Measurements from ENCODE around the gene PNPO.
"Not testable (repeated sequence)": the region's sequence is repeated elsewhere in the genome, so short reads cannot be mapped to it uniquely, and the experiment has no call there.

The PNPO gene

DNA sequence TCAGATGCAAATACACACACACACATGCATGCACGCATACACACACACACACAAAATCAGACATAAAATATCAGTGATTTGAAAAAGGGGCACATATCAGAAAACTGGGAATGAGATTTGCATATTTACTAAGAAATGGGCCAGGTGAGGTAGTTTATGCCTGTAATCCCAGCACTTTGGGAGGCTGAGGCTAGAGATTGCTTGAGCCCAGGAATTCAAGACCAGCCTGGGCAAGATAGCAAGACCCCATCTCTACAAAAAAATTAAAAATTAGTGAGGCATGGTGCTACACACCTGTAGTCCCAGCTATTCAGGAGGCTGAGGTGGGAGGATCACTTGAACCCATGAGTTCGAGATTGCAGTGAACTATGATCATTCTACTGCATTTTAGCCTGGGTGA, 22.4 kb upstream of the PNPO start:
- DNase-seq: no peak

DNA sequence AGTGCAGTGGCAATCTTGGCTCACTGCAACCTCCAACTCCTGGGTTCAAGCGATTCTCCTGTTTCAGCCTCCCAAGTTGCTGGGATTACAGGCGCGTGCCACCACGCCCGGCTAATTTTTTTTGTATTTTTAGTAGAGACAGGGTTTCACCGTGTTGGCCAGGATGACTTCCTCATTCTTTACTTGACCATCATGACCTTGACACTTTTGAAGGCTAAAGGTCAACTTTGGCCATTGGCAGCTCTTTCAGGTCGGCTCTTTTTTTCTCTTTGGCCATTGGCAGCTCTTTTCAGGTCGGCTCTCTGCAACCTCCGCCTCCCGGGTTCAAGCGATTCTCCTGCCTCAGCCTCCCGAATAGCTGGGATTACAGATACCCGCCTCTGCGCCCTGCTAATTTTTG, 21.5 kb upstream of the PNPO start:
- not testable (repeated sequence) for DNase-seq

DNA sequence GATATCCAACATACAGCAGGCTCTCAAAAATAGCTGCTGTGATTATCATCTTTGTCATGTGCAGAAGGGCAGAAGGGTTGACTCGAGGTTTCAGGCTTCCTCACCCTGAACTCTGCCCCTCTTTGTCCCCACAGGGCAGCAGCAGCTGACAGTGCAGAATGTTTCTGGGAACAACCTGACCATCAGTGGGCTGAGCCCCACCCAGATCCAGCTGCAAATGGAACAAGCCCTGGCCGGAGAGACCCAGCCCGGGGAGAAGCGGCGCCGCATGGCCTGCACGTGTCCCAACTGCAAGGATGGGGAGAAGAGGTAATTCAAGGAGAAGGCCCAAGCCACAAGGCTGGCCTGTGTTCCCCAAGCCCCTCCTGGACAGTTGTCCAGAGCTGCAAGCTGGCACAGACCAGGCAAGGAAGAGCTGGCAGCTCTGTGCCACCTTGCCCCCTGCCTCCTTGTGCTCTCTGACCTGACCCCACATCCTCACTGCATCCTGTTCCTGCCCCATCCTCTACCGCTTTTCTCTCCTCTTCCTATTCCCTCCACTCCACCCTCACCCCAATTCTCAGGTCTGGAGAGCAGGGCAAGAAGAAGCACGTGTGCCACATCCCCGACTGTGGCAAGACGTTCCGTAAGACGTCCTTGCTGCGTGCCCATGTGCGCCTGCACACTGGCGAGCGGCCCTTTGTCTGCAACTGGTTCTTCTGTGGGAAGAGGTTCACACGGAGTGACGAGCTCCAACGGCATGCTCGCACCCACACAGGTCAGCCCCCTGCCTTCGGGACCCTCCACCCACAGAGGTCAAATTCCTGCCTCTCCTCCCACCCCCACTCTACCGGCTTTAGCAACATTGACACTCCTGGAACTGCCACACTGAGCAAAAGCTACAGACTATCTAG, 16.3 kb upstream of the PNPO start:
- no peak for DNase-seq

DNA sequence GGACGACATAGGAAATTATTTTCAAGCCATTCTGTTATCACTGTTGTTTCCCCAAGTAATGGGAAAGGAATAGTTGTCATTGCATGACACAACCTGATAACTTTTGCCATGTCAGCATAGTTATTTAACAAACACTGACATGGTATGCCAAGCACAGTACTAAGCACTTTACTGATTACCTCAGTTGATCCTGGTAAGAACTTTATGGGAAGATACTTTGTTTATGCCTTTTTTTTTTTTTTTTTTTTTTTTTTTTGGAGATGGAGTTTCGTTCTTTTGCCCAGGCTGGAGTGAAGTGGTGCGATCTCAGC, 15.7 kb upstream of the PNPO start:
- no peak for DNase-seq

DNA sequence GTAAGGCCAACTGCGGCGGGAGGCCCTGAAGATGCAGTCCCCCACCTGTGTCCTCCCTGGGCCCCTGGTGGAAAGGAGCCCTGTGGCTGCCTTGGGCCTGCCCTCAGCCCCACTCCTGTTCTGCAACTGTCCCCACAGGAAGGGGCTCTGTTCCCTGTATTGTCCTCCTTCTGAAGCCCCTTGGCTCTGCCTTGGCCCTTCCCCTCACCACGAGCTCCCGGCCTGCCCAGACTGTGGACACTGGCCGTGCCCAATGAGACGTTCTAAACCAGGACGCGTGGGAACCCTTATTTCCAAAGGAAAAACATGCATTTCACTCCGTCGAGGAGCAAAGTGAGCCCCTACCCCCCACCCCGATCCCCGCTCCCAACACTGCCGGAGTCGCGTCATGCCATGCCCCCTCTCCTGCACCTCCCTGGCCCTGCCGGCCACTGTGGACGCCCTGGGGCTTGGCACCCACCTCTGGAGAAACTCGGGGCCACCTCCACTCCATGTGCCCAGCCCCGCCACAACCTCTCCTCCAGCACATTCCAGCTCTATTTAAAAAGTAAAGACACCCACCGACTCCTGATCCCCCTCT, 13.5 kb upstream of the PNPO start:
- no peak for DNase-seq

DNA sequence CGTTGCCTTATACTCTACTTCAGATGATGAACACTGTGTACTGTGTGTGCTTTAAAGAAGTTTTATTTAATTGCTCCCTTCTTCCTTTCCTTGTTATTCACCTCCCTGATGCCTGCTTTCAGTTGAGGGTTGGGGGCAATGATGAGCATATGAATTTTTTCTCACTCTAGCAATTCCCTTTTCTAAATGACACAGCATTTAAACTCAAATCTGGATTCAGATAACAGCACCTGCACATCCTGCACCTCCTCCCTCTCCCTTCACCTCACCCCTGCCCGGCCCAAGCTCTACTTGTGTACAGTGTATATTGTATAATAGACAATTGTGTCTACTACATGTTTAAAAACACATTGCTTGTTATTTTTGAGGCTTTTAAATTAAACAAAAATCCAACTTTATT, 13.0 kb upstream of the PNPO start:
- no peak for DNase-seq

DNA sequence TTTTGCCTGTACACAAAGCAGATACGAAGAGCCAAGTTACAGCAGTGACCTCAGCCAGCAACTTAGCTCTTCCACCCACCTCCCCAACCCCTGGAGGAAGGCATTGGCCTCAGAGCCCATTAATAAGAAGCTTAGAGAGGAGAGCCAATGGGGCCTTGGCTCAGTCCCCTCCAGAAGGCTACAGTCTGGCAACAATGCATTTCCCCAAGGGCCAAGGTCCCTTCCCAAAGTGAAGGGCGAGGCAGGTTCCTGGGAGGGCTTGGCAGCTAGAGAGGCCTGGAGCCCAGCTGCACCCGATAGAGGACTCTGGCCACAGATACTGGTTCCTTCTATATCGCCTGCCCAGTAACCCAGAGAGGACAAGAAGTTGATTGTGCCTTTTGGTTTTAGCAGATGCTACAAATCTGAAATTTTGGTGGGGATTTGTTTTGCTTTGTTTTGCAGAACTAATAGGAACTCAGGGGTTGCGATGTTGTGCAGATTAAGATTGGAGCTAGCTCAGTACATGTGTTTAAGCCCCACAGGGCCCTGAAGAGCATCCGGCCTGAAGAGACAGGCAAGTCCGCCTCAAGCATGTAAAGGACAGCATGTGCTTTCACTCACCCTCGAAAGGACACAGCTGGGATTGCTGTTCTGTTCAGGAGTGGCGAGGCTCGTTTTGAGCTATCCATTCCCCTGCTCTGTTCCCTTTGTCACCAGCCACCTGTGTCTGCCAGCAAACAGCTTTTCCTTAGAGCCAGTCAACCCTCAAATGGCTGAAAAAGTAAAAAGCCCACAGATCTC, 12.0 kb upstream of the PNPO start:
- no peak for DNase-seq

DNA sequence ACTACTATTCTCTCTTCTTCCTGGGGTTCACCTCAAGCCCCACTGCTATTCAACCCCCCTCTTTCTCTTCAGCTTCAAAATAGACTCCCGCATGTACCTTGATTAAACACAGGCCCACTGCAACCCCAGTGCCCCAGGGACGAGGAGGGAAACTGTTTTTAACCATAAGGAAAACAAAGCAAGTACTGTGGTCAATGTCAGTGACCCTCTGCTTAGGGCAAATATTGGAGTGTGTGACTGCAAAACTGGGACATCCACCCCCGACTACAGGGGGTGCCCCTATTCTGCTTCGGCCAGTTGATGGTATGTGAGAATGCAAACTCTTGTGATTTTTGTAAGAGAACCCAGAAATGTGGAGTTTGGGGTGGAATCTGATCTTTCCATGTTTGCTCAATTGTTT, 9.5 kb upstream of the PNPO start:
- no peak for DNase-seq

DNA sequence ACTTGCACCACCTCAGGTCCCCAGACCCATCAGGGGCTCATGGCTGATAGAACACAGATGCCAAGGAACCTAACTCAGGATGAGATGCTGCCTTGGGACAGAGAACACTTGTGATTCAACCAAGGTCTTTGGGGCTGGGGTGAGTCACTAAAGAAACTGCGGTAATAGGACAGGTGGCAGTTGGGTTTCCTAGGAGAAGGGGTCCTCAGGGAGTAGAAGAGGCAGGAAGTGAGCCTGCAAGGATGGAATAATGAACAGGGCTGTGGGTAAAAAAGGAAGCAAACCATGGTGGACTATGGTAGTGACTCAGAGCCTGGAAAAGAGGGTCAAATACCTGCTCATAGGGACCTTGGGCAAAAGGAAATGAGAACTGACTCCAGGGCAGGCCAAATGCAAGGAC, 6.5 kb upstream of the PNPO start:
- no peak for DNase-seq

DNA sequence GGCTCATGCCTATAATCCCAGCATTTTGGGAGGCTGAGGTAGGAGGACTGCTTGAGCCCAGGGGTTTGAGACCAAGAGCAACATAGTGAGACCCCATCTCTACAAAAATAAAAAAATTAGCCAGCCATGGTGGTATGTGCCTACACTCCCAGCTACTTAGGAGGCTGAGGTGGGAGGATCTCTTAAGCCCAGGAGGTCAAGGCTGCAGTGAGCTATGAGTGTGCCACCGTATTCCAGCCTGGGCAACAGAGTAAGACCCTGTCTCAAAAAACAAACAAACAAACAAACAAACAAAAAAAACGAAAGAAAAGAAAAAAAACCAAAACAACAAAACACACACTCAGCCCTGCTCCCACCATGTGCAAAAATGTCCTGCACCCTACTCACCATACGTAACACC, 5.9 kb upstream of the PNPO start:
- DNase-seq: not testable (repeated sequence)

DNA sequence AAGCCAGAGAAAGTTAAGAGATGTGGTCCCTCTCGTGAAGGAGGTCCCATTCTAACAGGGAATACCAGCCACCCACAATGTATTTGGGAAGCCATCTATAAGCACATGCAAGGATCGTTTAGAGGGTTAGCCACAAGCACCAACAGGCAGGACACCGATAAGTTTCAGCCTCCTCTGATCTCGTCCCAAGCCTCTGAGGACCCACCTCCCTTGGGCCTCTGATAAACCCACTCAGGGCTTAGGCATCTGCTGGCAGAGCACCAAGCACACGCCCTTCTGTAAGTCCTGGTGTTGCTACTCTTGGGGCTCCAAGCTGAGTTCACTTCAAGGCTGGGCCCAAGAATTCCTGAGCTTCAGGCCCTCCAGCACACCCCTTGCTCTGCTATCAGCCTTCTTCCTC, 5.4 kb upstream of the PNPO start:
- DNase-seq: no peak

DNA sequence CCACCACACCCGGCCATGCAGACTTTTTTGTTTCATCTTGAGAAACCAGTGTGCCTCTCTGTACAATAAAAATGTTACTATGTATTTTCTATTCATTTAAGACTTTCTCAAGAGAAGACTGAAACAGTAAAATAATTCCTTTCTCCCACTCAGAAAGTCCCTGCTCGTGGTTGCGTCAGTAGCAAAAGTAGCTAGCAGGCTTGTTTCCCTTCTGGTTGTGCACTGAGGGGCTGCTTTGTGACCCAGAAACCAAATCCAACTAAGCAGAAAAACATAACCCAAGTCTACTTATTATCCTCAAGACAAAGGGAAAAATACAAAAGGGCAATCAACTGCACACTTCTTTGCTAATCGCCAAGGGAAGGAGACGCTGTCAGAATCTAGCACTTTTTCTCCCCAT, 3.4 kb upstream of the PNPO start:
- no peak for DNase-seq

DNA sequence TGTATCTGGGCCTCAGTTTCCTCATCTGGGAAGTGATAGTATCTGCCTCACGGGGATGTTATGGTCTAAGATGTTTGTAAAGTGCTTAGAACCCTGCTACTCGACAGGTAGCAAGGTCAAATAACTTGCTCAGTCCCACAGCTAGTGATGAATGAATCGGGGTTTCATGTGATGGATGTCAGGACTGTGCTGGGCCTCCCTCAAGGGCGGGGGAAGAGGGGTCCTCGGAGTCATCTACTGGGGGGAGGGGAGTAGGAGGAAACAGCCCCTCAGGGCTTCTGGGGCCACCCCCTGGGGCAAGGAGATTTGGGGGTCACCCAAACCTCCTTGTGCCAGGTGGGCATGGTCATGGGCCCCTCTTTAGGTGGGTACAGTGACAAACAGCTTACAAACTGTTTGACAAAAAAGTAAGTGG, 732 bp downstream of the PNPO start:
- peak; percentile 12 for DNase-seq

DNA sequence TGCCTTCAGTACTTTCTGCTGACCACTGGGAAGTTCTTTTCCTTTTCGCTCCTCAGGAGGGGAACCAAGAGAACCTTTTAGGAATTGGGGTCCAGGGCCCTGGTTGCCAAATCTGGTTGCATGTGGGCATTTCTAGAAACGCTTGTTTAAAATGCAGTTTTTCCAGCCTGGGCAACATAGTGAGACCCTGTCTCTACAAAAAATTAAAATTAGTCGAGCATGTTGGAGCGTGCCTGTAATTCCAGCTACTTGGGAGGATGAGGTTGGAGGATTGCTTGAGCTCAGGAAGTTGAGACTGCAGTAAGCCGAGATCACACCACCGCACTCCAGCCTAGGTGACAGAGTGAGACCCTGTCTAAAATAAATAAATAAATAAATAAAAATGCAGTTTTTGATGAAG, 1.2 kb downstream of the PNPO start:
- DNase-seq: no peak

DNA sequence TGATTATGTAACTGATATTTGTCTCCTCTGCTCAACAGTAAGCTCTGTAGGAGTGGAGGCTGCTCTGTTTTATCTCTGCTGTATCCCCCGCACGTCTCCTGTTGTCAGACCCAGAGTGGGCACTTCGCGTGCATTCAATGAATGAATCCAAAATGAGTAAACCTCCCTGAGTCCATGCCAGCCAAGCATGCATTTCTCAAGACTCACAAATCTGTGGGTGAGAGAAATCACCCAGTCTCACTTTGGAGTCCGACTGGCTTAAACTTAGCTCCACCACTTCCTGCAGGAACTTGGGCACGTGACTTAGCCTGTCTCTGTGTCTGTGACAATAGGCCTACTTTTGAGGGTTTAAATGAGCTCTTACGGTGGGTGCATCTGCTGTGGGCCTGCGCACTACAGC, 3.7 kb downstream of the PNPO start:
- no peak for DNase-seq

DNA sequence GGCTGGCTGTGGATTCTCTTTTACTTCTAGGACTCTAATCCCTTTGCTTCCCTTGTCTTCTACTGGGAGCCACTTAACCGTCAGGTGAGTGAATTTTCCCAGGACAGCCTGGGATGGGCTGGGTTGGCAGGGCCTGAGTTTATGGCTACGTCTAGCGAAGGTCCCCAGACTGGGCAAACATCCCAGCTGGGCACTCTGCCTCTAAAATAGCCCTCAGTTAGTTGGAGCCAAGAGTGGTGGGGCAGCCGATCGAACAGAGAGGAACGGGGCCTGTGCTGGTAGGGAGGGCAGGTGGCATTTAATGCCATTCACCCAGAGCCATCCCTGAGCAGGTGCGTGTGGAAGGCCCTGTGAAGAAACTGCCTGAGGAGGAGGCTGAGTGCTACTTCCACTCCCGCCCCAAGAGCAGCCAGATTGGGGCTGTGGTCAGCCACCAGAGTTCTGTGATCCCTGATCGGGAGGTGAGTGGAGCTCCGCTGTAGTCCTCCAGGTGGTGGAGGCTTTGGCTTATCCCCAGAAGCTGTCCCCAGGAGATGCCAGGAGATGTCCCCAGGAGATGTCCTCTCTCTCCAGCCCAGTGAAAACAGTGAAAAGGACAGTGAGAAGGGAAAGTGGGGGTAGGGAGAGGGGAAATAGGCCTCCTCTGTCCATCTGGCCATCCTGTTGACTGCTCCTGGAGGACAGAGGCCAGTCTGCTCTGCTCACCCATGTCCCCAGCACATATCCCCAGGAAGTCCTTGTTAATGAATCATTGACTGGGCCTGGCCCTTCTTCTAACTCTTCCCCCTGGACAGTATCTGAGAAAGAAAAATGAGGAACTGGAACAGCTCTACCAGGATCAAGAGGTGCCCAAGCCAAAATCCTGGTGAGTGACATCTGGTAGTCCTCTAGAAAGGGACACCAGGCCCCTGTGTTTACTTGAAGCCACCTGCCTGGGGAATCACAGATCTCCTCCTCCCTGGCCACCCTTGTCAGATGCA, 4.4 kb downstream of the PNPO start:
- DNase-seq: no peak

DNA sequence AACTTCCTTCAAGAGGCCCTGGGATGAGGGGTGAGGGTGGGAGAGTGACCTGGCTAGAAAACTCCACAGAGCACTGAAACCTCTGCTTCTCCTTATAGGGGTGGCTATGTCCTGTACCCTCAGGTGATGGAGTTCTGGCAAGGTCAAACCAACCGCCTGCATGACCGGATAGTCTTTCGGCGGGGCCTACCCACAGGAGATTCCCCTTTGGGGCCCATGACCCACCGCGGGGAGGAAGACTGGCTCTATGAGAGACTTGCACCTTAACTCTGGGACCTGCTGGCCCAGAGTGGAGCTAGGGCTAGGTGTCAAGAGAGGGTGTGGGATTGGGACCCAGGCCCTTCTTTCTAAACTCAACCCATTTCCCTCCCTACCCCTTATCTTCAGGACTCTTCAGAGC, 5.1 kb downstream of the PNPO start:
- DNase-seq: no peak

DNA sequence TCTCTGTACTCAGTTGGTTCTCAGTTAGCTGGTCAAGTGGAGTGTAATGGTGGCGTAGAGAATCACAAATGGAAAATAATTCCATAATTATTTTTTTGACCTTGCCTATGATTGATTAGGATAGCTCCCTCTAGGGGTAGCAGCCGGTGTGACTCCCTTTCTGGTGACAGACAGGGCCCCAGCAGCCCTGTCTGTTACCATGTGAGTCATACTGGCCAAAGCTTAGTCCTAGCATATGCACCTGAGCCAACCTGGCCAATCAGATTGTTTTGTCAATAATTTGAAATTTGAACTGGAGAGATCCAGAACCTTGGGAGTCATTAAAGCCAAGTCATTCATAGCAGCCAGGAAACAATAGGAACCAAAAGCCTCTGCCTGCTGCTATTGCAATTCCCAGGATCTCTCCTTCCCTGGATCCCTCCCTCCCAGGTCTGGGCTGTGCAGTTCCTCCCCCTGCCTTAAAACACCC, 5.6 kb downstream of the PNPO start:
- peak; percentile 41 for DNase-seq

DNA sequence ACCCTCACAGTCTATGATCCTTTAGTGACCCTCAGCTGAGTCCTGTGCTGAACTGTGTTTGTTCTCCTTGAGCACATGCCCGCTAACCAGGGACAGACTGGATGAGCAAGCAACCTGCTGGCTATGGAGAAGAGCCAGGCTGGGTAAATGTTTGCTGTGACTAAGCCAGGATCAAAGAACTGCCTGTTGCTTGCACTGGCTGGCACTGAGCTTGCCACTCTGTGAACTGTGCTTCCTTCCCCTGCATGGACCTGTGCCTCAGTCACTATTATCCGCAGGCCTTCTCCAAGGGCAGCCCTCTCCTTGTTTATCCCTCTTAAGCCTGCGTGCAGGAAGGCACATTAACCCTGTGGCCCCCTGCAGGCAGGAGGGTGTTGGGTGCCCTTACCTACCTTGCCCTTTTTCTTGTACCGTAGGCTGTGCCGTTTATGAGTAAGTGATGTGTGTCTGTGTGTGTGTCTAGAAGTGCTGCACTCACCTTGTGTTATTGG, 7.4 kb downstream of the PNPO start:
- no peak for DNase-seq

DNA sequence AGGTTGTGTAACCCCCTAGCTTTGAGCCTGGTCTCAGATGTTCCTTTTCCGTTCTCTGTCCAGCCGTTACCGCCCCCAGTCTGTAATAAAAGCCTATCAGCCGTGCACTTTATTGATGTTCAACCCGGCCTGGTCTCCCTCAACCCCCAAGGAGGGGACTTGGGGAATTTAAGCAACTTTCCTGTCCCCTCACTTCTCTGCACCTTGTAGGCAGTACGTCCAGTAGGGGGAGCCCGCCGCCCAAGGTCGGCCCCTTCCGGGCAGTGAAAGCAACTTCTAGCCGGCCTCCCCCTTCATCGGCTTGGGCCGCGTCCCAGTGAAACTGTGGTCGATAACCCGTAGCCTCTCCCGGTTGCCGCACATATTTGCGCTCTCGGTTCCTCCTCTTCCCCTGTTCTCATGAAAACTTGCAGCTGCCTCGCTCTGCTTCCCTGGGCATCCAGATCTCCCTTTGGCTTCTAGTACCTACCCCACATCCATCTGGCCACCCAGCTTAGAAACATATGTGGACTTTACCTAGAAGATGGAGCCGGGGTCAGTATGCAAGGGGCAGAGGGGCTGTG, 7.9 kb downstream of the PNPO start:
- peak; percentile 88 for DNase-seq

DNA sequence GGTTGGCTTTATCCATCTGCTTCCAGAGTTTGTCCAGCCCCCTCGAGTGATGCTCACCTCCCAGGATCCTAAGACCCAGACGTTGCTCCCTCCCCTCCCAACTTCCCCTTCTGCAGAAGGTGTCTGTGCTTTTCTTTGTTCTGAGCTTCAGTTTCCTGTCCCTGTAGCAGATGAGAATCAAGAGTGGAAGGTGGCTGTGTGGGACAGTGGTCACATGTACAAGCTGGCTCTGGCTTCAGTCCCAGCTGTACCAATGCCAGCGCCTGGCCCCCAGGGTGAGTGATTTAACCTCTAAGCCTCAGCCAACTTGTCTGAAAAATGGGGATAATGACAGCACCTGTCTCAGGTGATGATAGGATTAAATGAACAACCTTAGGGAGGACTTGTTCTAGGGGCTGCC, 8.6 kb downstream of the PNPO start:
- DNase-seq: peak; percentile 27

DNA sequence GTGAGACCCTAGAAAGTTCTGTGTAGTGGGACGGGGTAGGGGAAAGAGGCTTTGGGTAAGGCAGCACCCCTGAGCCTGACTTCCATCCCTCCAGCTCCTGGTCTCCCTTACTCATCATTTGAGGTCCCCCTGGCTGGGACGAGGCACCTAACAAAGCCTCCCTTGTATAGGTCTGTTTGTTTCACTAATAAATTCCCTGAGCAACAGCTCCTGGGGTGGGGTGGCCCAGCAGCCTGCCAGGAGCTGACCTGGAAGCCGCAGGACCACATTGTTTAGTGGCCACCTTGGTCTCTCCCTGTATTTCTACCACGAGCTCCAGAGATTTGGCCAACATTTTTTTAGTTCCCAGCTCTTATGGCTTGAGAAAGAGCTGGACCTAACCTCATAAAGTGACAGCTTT, 9.1 kb downstream of the PNPO start:
- no peak for DNase-seq
